NCI-H1048 (cell line): ENCODE results near the gene NR4A1.
A peak's percentile ranks its signal among the peaks of the same experiment; 100 is the strongest.

Source experiments
- DNase-seq: peaks from one replicate; lab custom pipeline; 2025; lab: John Stamatoyannopoulos, UW

NR4A1 gene

GRCh38 chr12:52058631-52059361 lies 7.6 kb downstream of the NR4A1 start:
- DNase-seq: no peak

GRCh38 chr12:52059582-52060497 lies 8.6 kb downstream of the NR4A1 start:
- no peak for DNase-seq

GRCh38 chr12:52060498-52061177 lies 9.4 kb downstream of the NR4A1 start:
- no peak for DNase-seq

- no peak for DNase-seq
Observed at GRCh38 chr12:52061470-52062166, 10.4 kb downstream of the NR4A1 start.

- no peak for DNase-seq
Observed at GRCh38 chr12:52062167-52063081, 11.2 kb downstream of the NR4A1 start.

- DNase-seq: no peak
Observed at GRCh38 chr12:52063082-52063924, 12.1 kb downstream of the NR4A1 start.

GRCh38 chr12:52063981-52064649 lies 12.9 kb downstream of the NR4A1 start:
- DNase-seq: no peak

- DNase-seq: no peak
Observed at GRCh38 chr12:52066346-52067080, 15.3 kb downstream of the NR4A1 start.

GRCh38 chr12:52067081-52067374 lies 15.8 kb downstream of the NR4A1 start:
- DNase-seq: no peak

GRCh38 chr12:52069327-52070184 lies 18.3 kb downstream of the NR4A1 start, which contains the start of gene ATG101:
Gene ATG101, plus strand, starts transcription at chr12:52069978. Its CDS starts 3,673 bp downstream, at chr12:52073651.
- DNase-seq: peak; percentile 84

GRCh38 chr12:52070185-52070925 lies 19.1 kb downstream of the NR4A1 start:
- DNase-seq: no peak

GRCh38 chr12:52073531-52074381 lies 22.5 kb downstream of the NR4A1 start:
- no peak for DNase-seq

- no peak for DNase-seq
Observed at GRCh38 chr12:52074971-52075724, 23.9 kb downstream of the NR4A1 start.

- DNase-seq: no peak
Observed at GRCh38 chr12:52076811-52077210, 25.6 kb downstream of the NR4A1 start.

- DNase-seq: no peak
Observed at GRCh38 chr12:52078276-52078675, 27.0 kb downstream of the NR4A1 start.
